NCI-H82 treated with DMSO at 0.1 percent for 48 hours (cell line): ENCODE data around the gene ZNF346.
A peak's percentile ranks its signal among the peaks of the same experiment; 100 is the strongest.

ENCODE experiments used
- DNase-seq: peaks from one replicate; lab custom pipeline; 2025; ENCODE audit not compliant: unreplicated experiment; lab: John Stamatoyannopoulos, UW

ZNF346 gene

DNA sequence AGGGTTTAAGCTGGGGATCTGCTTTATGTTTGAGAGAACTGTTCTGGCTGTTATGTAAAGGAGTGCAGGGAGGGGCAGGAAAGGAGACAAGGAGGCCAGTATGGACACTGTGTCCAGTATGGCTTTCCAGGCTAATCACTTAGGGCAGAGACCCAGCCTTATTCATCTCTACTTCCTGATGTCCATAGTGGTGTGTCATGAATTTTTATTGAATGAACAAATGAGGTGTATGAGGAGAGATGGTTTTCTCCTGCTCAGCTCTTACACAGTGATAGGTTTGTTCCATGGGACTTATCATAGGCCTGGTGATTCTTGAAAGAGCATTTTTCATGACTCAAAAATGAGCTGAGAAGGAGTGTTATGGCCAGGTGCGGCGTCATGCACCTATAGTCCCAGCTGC, 43.7 kb downstream of the ZNF346 start:
- no peak for DNase-seq

DNA sequence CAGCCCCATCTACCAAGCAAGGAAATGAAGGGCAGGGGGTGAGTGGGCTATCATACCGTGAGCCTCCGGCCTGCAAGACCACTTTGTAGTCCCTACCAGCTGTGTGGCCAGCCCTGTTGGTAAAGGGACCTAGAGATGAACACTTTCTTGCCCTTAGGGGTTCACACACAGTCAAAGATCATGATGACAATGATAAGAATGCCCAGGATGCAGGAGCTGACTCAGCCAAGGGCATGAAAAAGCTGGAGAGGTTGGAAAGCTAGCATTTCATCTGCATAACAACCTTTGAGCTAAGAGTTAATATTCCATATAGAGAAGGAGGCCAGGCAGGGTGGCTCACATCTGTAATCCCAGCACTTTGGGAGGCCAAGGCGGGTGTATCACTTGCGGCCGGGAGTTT, 45.0 kb downstream of the ZNF346 start:
- no peak for DNase-seq

- DNase-seq, result peak; percentile 65
Observed at GRCh38 chr5:177070536-177071191, 48.2 kb downstream of the ZNF346 start.

- DNase-seq, result peak; percentile 64
Observed at GRCh38 chr5:177071666-177072385, 49.3 kb downstream of the ZNF346 start.

- DNase-seq, result no peak
Observed at GRCh38 chr5:177077335-177077734, 54.8 kb downstream of the ZNF346 start.

DNA sequence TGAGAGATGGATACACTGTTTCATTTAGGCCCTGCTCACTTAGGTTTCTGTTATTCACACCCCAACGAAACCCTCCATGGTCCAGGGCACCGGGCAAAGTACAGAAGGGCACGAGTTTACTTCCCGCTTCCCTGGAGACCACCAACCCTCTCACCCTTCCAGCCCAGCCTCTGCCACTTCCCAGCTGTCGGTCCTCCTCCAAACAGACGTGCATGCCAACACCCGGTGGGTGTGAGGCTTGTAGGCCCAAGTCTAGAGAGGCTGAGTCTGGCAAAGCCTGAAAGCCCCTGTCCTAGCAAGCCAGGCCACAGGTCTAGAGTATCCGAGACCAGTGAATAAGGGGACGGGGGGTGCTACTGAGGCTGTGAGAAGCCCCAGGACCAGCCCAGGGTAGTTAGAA, 57.1 kb downstream of the ZNF346 start:
- no peak for DNase-seq

GRCh38 chr5:177080265-177080664, 57.8 kb downstream of the ZNF346 start:
- no peak for DNase-seq

DNA sequence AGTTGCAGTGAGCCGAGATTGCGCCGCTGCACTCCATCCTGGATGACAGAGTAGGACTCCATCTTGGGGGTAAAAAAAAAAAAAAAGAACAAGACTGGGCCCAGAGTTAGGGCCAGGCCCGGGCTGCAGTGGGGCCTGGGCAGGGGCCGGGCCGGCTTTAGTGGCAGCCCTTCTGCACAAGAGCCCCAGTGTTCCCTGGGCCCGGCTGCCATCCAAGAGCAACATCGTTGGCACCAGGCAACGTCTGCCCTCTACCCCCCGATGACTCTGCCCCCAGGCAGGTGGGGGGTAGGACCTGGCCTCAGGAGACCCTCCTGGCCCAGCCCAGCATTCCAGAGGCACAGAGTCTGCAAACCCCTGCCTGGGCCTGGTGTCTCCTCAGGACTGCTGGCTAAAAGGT, 59.4 kb downstream of the ZNF346 start:
- no peak for DNase-seq

DNA sequence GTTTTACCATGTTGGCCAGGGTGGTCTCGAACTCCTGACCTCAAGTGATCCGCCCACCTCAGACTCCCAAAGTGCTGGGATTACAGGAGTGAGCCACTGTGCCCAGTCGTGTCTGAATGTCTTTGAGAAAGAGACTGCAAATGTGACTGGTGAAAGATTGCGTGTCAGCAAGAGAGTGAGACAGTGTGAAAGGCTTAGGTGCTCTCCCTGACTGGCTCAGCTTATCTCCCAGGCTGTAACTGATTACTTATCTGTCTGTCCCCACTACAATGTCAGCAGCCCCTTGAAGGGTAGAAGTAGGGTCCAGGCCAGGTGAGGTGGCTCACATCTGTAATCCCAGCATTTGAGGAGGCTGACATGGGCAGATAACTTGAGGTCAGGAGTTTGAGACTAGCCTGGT, 60.9 kb downstream of the ZNF346 start:
- no peak for DNase-seq

- no peak for DNase-seq
Observed at GRCh38 chr5:177084175-177084574, 61.7 kb downstream of the ZNF346 start.

GRCh38 chr5:177085985-177086653, 63.6 kb downstream of the ZNF346 start:
- no peak for DNase-seq

DNA sequence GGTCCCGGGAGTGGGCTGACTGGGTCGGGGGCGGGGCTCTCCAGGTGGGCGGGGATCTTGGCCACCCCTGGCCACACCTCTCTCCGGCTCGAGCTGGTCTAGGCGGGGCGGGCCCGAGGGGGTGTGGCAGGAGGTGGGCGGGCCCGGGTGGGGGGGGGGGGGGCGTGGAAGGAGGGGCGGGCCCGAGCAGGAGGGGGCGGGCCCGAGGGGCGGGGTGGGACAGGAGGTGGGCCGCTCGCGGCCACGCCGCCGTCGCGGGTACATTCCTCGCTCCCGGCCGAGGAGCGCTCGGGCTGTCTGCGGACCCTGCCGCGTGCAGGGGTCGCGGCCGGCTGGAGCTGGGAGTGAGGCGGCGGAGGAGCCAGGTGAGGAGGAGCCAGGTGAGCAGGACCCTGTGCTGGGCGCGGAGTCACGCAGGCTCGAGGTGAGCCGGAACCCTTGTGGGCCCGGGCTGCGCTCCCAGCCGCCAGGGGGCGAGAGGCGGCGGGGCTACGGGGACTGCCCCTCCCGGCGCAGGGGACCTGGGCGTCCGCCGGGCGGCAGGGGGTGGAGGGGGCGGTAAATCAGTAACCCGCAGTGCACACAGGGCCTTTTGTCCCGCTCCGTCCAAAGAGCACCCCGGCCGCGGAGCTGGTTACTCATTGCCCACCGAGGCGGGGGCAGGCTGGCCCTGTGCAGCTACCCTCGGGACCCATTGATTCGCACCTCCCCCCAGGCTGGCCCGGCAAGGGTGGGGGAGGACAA, 64.3 kb downstream of the ZNF346 start, which contains the start of gene FGFR4:
FGFR4 (plus strand) TSS at position 262 of the 744 bp plus-strand sequence. CDS start 2,688 bp downstream, outside the sequence.
- peak; percentile 81 for DNase-seq

- no peak for DNase-seq
Observed at GRCh38 chr5:177087398-177088005, 65.0 kb downstream of the ZNF346 start.

DNA sequence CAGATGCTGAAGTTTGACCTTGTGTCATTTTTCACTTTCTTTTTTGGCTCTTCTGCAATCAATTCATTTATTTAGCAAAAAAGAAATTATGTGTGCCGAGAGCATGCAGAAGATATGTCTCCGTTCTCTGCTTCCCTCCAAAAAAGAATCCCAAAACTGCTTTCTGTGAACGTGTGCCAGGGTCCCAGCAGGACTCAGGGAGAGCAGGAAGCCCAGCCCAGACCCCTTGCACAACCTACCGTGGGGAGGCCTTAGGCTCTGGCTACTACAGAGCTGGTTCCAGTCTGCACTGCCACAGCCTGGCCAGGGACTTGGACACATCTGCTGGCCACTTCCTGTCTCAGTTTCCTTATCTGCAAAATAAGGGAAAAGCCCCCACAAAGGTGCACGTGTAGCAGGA, 66.6 kb downstream of the ZNF346 start:
- DNase-seq, result no peak

DNA sequence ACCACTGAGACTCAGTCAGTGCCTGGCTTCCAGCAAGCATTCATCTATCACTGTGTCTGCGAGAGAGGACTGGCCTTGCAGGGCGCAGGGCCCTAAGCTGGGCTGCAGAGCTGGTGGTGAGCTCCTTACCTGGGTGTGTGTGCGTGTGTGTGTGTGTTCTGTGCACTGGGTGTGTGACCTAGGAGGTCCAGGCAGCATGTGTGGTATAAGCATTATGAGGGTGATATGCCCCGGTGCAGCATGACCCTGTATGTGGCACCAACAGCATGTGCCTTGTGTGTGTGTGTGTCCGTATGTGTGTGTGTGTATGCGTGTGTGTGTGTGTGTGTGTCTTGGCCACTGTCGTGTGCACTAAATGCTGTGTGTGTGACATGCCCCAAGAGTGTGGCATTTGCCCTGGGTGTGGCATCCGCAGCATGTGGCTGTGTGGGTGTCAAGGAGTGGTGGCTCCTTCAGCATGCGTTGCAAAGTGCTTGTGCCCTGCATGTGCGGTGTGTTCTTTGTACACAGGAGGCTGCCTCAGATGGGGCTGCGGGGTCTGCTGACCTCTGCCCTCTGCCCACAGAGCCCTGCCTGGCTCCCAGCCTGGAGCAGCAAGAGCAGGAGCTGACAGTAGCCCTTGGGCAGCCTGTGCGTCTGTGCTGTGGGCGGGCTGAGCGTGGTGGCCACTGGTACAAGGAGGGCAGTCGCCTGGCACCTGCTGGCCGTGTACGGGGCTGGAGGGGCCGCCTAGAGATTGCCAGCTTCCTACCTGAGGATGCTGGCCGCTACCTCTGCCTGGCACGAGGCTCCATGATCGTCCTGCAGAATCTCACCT, 67.5 kb downstream of the ZNF346 start:
- DNase-seq, result no peak

DNA sequence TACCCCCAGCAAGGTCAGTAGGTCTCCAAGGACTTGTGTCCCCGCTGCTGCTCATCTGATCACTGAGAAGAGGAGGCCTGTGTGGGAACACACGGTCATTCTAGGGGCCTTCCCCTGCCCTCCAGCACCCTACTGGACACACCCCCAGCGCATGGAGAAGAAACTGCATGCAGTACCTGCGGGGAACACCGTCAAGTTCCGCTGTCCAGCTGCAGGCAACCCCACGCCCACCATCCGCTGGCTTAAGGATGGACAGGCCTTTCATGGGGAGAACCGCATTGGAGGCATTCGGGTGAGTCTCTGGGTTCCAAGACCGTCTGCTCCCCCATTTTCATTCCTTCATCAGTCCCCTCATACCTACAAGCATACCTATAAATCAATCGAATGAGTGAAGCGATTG, 68.3 kb downstream of the ZNF346 start:
- DNase-seq, result no peak

GRCh38 chr5:177091232-177091631, 68.7 kb downstream of the ZNF346 start:
- no peak for DNase-seq

DNA sequence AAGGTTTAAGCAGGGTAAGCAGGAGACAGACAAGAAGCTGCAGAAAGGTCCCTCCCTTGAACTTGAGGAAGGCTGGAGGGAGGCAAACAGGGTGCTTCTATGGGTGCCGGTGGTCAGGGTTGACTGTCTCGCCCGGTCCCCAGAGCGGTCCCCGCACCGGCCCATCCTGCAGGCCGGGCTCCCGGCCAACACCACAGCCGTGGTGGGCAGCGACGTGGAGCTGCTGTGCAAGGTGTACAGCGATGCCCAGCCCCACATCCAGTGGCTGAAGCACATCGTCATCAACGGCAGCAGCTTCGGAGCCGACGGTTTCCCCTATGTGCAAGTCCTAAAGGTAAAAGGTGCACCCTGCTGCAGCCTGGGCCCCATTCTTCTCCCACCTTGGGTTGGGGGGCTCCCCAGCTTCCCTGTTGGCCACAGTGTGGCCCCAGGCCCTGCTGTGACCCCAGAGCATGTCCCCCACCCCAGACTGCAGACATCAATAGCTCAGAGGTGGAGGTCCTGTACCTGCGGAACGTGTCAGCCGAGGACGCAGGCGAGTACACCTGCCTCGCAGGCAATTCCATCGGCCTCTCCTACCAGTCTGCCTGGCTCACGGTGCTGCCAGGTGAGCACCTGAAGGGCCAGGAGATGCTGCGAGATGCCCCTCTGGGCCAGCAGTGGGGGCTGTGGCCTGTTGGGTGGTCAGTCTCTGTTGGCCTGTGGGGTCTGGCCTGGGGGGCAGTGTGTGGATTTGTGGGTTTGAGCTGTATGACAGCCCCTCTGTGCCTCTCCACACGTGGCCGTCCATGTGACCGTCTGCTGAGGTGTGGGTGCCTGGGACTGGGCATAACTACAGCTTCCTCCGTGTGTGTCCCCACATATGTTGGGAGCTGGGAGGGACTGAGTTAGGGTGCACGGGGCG, 69.9 kb downstream of the ZNF346 start:
- no peak for DNase-seq

- DNase-seq, result no peak
Observed at GRCh38 chr5:177093082-177093712, 70.7 kb downstream of the ZNF346 start.
